GM06990 (cell line): ENCODE results near the gene ANGPTL5.

Experiments
- DNase-seq: peaks from one replicate; pipeline ENCODE4 v3.0.0-alpha.2; 2011; ENCODE audit not compliant: insufficient read length; ENCODE audit errors: extremely low read depth
- H3K27me3 ChIP-seq: replicated peaks from 2 replicates; pipeline ENCODE4 v1.6.0; 2011; ENCODE audit warnings: low read length; ENCODE audit not compliant: control insufficient read depth, insufficient read depth
- H3K36me3 ChIP-seq: 2 replicates; pipeline ENCODE4 v1.5.1; 2011; ENCODE audit warnings: low read length; ENCODE audit not compliant: control insufficient read depth, insufficient read depth
- H3K4me3 ChIP-seq: replicated peaks from 2 replicates; pipeline ENCODE4 v1.5.1; 2011; ENCODE audit warnings: low read depth, mild to moderate bottlenecking, control low read depth, low read length
- CTCF ChIP-seq: IDR thresholded peaks from 2 replicates; pipeline ENCODE4 v1.5.1; 2011; ENCODE audit warnings: low read length, control low read depth, mild to moderate bottlenecking, inconsistent platforms; ENCODE audit not compliant: insufficient read depth, poor library complexity, severe bottlenecking

ANGPTL5 gene

GRCh38 chr11:101923554-101923953 is 7.2 kb upstream of the ANGPTL5 start:
- Histone ChIP-seq H3K36me3 (no peaks in the 10 kb centered on the region), H3K27me3 (no peaks in the 10 kb centered on the region), H3K4me3 (no peak overlapping the region)
- TF ChIP-seq CTCF = no peak
- DNase-seq = no peak

- TF ChIP-seq CTCF = no peak
- H3K27me3 ChIP-seq = no peaks in the 10 kb centered on the region
- no peak overlapping the region for H3K4me3 ChIP-seq
- no peak for DNase-seq
- no peaks in the 10 kb centered on the region for H3K36me3 ChIP-seq
These were observed 4.7 kb upstream of the ANGPTL5 start for GRCh38 chr11:101920992-101921391.

GRCh38 chr11:101917226-101917625 is 904 bp upstream of the ANGPTL5 start:
- no peaks in the 10 kb centered on the region; the same call in 1 of the 2 replicates for H3K27me3 ChIP-seq
- DNase-seq = no peak
- no peak for TF ChIP-seq CTCF
- H3K36me3 ChIP-seq = no peaks in the 10 kb centered on the region
- no peak overlapping the region for H3K4me3 ChIP-seq

GRCh38 chr11:101915791-101916291 is 481 bp downstream of the ANGPTL5 start:
- no peak overlapping the region for H3K4me3 ChIP-seq
- TF ChIP-seq CTCF = no peak
- H3K27me3 ChIP-seq = no peaks in the 10 kb centered on the region; the same call in 1 of the 2 replicates
- peak; percentile 19 for DNase-seq
- H3K36me3 ChIP-seq = no peaks in the 10 kb centered on the region

GRCh38 chr11:101914738-101915426 is 1.4 kb downstream of the ANGPTL5 start, which contains the start of gene CEP126:
Gene CEP126 (plus strand): TSS chr11:101915010. CDS start chr11:101915285, 275 bp downstream.
- peak; percentile 39 for TF ChIP-seq CTCF
- Histone ChIP-seq H3K27me3 (no peaks in the 10 kb centered on the region; the same call in 1 of the 2 replicates), H3K4me3 (peak within 1 kb of the TSS; percentile 55), H3K36me3 (no peaks in the 10 kb centered on the region)
- peak; percentile 89 for DNase-seq
